SK-N-SH treated with all-trans-retinoic acid at 6 μM for 48 hours (cell line): Measurements from ENCODE around the gene AGBL1.

ENCODE experiments used
- ARNTL ChIP-seq: fragments of 450-650 bp; formaldehyde crosslinking; IDR thresholded peaks from 2 replicates; pipeline ENCODE4 v1.5.0; 2020; ENCODE audit warnings: low read depth, mild to moderate bottlenecking, moderate library complexity, borderline replicate concordance
- CSDC2 ChIP-seq: fragments of 250-450 bp; sonication (Bioruptor Pico); IDR thresholded peaks from 2 replicates; pipeline ENCODE4 v1.5.0; 2020; ENCODE audit warnings: mild to moderate bottlenecking, moderate library complexity
- PATZ1 ChIP-seq: fragments of 250-450 bp; sonication (Bioruptor Pico); IDR thresholded peaks from 2 replicates; pipeline ENCODE4 v1.8.0; 2020; ENCODE audit warnings: mild to moderate bottlenecking, moderate library complexity, borderline replicate concordance
- TCF4 ChIP-seq: fragments of 250-450 bp; sonication (Bioruptor Pico); IDR thresholded peaks from 2 replicates; pipeline ENCODE4 v1.8.0; 2021; ENCODE audit warnings: mild to moderate bottlenecking, moderate library complexity, borderline replicate concordance
- ZNF565 ChIP-seq: fragments of 450-650 bp; formaldehyde crosslinking; conservative IDR thresholded peaks from 2 replicates; pipeline ENCODE4 v1.5.0; 2020; ENCODE audit warnings: low read depth, mild to moderate bottlenecking, moderate library complexity

GRCh38 chr15:87033056-87033455 is 953.4 kb downstream of the AGBL1 start:
- TF ChIP-seq CSDC2 (CRISPR knock-in tag) (no peak), TCF4 (no peak), ZNF565 (CRISPR knock-in tag) (no peak), ARNTL (CRISPR knock-in tag) (no peak), PATZ1 (CRISPR knock-in tag) (no peak)
